Endodermal cell (in vitro differentiated cells): ENCODE measurements around the gene SLC12A5. TPM values are rescaled to one million over a fixed set of nuclear protein-coding genes. Genes with fewer than 3 reads are reported as not detected.

Experiments
- DNase-seq: peaks from one replicate; pipeline ENCODE4 v3.0.0-alpha.2; 2017
- H3K27ac ChIP-seq: 2 replicates; pipeline ENCODE4 v1.5.1; 2013; ENCODE audit warnings: mild to moderate bottlenecking, low read depth, low read length, moderate library complexity
- H3K27me3 ChIP-seq: 2 replicates; pipeline ENCODE4 v1.6.1; 2013; ENCODE audit warnings: mild to moderate bottlenecking, low read length, moderate library complexity; ENCODE audit not compliant: insufficient read depth, control insufficient read depth, poor library complexity, severe bottlenecking
- H3K36me3 ChIP-seq: 2 replicates; pipeline ENCODE4 v1.7.0; 2013; ENCODE audit warnings: mild to moderate bottlenecking, low read length, moderate library complexity; ENCODE audit not compliant: control insufficient read depth, insufficient read depth
- H3K4me1 ChIP-seq: one replicate; pipeline ENCODE4 v1.7.0; 2013; ENCODE audit warnings: low read length; ENCODE audit not compliant: control insufficient read depth, insufficient read depth
- H3K4me3 ChIP-seq: 2 replicates; pipeline ENCODE4 v1.5.1; 2013; ENCODE audit warnings: mild to moderate bottlenecking, low read length, moderate library complexity
- H3K9ac ChIP-seq: 2 replicates; pipeline ENCODE4 v1.6.1; 2013; ENCODE audit warnings: mild to moderate bottlenecking, low read length, moderate library complexity; ENCODE audit not compliant: poor library complexity, severe bottlenecking; ENCODE audit errors: extremely low read depth
- H3K9me3 ChIP-seq: 2 replicates; pipeline ENCODE4 v1.6.1; 2013; ENCODE audit warnings: mild to moderate bottlenecking, low read length, moderate library complexity; ENCODE audit not compliant: control insufficient read depth
- H3K27ac Mint-ChIP-seq: 2 replicates; pipeline ENCODE4 v1.8.0; 2020; ENCODE audit warnings: mixed read lengths
- H3K27me3 Mint-ChIP-seq: 2 replicates; pipeline ENCODE4 v1.8.0; 2021; ENCODE audit warnings: mild to moderate bottlenecking, mixed read lengths; ENCODE audit not compliant: insufficient read depth
- H3K36me3 Mint-ChIP-seq: 2 replicates; pipeline ENCODE4 v1.8.0; 2020; ENCODE audit warnings: low read depth, mixed read lengths
- H3K4me1 Mint-ChIP-seq: 2 replicates; pipeline ENCODE4 v1.8.0; 2020; ENCODE audit warnings: mixed read lengths
- H3K4me3 Mint-ChIP-seq: 2 replicates; pipeline ENCODE4 v1.8.0; 2020; ENCODE audit warnings: mild to moderate bottlenecking, moderate library complexity, mixed read lengths
- H3K9me3 Mint-ChIP-seq: 2 replicates; pipeline ENCODE4 v1.8.0; 2020; ENCODE audit warnings: mild to moderate bottlenecking, mixed read lengths
- WGBS, 2 experiments: methylation state at CpG; one replicate each; pipeline versions ENCODE4 v1.1.5 to v1.1.7; 2013; ENCODE audit warnings: missing lambda C conversion rate in 2 of 2, mixed read lengths in 1 of 2; ENCODE audit not compliant: insufficient coverage in 1 of 2, insufficient read length in 1 of 2; 5-methylcytosine and 5-hydroxymethylcytosine counted together
- total RNA-seq, 2 donors: library from RNA; stranded (reverse); fragmentation: NEBNext Ultra II Directional in 1 of 2; extraction: Animal tissue kit (Norgen Biotek cat#: 25700) in 1 of 2; gene quantifications; 2 replicates in 1 of 2; 3 replicates in 1 of 2; pipeline ENCODE4 v1.2.1, GENCODE V29; 2021
- TF ChIP-seq, protein P1 (sequence below): fragments of 200-600 bp; sonication (generic); conservative IDR thresholded peaks from 2 replicates; pipeline ENCODE4 v1.5.0; 2021; ENCODE audit warnings: antibody characterized with exemption, mild to moderate bottlenecking

SLC12A5 gene
- total RNA-seq, 2 donors from 2014 or later, result 5.7 to 10.2 TPM

DNA sequence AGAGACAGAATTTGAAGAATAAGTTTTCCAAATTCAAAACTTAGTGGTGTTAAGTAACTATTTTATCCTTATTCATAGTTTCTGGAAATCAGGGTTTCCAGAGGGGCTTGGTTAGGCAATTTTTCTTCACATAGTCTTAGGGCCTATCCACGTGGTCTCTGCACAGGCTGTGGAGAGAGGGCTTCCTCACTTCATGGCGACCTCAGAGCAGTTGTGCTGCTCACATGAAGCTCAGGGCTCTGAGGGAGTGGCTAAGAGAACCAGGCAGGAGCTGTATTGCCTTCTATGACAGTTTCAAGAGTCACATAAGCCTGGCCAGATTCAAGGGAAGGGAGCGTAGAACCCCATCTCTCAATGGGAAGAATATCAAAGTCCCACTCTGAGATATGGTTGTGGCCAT is 75.2 kb downstream of the SLC12A5 start:
- TF ChIP-seq, protein P1, sequence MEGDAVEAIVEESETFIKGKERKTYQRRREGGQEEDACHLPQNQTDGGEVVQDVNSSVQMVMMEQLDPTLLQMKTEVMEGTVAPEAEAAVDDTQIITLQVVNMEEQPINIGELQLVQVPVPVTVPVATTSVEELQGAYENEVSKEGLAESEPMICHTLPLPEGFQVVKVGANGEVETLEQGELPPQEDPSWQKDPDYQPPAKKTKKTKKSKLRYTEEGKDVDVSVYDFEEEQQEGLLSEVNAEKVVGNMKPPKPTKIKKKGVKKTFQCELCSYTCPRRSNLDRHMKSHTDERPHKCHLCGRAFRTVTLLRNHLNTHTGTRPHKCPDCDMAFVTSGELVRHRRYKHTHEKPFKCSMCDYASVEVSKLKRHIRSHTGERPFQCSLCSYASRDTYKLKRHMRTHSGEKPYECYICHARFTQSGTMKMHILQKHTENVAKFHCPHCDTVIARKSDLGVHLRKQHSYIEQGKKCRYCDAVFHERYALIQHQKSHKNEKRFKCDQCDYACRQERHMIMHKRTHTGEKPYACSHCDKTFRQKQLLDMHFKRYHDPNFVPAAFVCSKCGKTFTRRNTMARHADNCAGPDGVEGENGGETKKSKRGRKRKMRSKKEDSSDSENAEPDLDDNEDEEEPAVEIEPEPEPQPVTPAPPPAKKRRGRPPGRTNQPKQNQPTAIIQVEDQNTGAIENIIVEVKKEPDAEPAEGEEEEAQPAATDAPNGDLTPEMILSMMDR, result no peak
- 57 to 90% methylated on average over 2 to 3 of the region's 3 CpGs for WGBS, 2 experiments
- Mint-ChIP-seq H3K27ac (no peak overlapping the region), H3K9me3 (peaks cover 8% of the 10 kb centered on the region), H3K4me3 (no peak overlapping the region), H3K4me1 (no peaks in the 10 kb centered on the region), H3K36me3 (no peaks in the 10 kb centered on the region), H3K27me3 (peaks cover 67% of the 10 kb centered on the region)
- no peak for DNase-seq
- Histone ChIP-seq H3K4me1 (no peaks in the 10 kb centered on the region), H3K36me3 (no peaks in the 10 kb centered on the region), H3K9ac (no peak overlapping the region), H3K27me3 (peaks cover 46% of the 10 kb centered on the region), H3K27ac (no peak overlapping the region), H3K4me3 (no peak overlapping the region), H3K9me3 (no peaks in the 10 kb centered on the region)

DNA sequence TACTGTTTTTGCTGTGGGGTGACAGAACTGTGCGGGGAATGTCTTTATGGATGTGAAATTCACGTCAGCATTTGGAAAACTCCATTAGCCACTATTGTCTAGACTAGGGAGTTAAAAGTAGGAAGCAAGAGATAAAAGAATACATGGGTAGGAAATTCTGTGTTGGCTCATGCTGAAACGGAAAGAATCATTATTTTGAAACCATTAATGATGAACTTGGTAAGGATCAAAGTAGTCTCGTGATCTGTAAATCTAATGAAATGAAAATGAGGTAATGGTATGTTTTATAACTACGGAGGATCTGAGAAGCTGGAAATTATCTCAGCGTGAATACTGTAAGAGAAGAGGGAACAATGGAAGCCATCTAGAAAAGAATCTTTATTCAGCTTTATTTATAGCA is 78.0 kb downstream of the SLC12A5 start:
- Histone ChIP-seq H3K36me3 (no peaks in the 10 kb centered on the region), H3K4me3 (no peak overlapping the region), H3K4me1 (peaks cover 2% of the 10 kb centered on the region), H3K9me3 (no peaks in the 10 kb centered on the region), H3K27ac (no peak overlapping the region), H3K9ac (no peak overlapping the region), H3K27me3 (peaks cover 32% of the 10 kb centered on the region)
- H3K4me3 Mint-ChIP-seq, result no peak overlapping the region
- H3K27ac Mint-ChIP-seq, result no peak overlapping the region
- peaks cover 59% of the 10 kb centered on the region for H3K27me3 Mint-ChIP-seq
- TF ChIP-seq, protein P1, result no peak
- H3K9me3 Mint-ChIP-seq, result peaks cover 8% of the 10 kb centered on the region
- DNase-seq, result no peak
- peaks cover 2% of the 10 kb centered on the region for H3K4me1 Mint-ChIP-seq
- WGBS, 2 experiments, result 85 to 87% methylated on average over 5 to 6 of the region's 6 CpGs
- no peaks in the 10 kb centered on the region for H3K36me3 Mint-ChIP-seq

GRCh38 chr20:46108435-46108841 is 79.4 kb downstream of the SLC12A5 start:
- Histone ChIP-seq H3K4me1 (peaks cover 4% of the 10 kb centered on the region), H3K27me3 (peaks cover 31% of the 10 kb centered on the region), H3K4me3 (no peak overlapping the region), H3K27ac (no peak overlapping the region), H3K36me3 (no peaks in the 10 kb centered on the region), H3K9ac (no peak overlapping the region), H3K9me3 (no peaks in the 10 kb centered on the region)
- no peaks in the 10 kb centered on the region for H3K36me3 Mint-ChIP-seq
- TF ChIP-seq, protein P1, result no peak
- H3K27me3 Mint-ChIP-seq, result peaks cover 51% of the 10 kb centered on the region
- H3K27ac Mint-ChIP-seq, result no peak overlapping the region
- no peak overlapping the region for H3K4me3 Mint-ChIP-seq
- H3K9me3 Mint-ChIP-seq, result peaks cover 1% of the 10 kb centered on the region
- WGBS, 2 experiments, result 84 to 96% methylated on average over 5 of the region's 5 CpGs
- peaks cover 9% of the 10 kb centered on the region for H3K4me1 Mint-ChIP-seq
- DNase-seq, result no peak
